ENCODE data around the gene SCGB1C1.

The SCGB1C1 gene

DNA sequence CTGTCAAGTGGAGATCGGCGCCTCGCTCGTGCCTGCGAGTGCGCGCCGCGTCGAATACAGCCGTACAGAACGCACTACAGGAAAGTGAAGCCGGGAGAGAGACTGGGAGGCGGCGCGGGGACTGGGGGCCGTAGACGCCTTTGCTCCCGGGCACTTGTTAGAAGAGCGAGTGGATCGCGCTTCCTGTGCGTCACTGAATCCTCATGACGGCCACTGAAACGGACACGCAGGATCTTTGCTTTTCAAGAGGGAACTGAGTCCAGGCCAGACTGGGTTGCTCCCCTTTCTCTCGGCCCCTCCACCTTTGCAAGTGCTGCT is 14.9 kb downstream of the SCGB1C1 start:
- DNase-seq (ENCODE audit: insufficient read length, low spot score) (no peak), FAIRE-seq (no peak)

DNA sequence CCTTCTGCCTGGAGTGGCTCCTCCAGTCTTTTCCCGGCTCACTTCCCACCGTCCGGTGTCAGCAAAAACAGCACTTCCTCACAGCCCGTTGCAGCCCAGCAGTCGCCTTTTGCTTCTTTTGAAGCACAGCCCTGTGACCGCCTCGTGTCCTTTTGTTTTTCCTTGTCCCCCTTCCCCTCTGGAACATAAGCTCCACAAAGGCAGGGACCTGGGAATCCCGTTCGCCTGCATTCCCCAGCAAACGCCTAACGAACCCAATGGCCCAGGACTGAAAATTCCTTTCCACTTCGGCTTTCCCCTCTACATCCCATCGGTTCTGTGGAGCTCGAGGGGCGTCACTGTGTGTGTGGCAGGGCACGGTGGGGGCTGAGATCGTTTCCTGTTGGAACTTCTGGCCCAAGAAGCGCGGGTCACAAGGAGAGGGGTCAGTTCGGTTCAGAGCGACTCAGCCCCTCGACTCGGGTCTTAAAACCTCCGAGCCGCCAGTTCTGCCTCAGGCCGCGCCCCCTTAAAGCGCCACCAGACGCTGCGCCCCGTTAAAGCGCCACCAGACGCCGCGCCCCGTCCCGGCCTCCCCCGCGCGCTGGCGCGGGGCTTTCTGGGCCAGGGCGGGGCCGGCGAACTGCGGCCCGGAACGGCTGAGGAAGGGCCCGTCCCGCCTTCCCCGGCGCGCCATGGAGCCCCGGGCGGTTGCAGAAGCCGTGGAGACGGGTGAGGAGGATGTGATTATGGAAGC is 15.5 kb downstream of the SCGB1C1 start:
- peak; percentile 61 for DNase-seq (ENCODE audit: insufficient read length, low spot score)
- TF ChIP-seq, protein P1, sequence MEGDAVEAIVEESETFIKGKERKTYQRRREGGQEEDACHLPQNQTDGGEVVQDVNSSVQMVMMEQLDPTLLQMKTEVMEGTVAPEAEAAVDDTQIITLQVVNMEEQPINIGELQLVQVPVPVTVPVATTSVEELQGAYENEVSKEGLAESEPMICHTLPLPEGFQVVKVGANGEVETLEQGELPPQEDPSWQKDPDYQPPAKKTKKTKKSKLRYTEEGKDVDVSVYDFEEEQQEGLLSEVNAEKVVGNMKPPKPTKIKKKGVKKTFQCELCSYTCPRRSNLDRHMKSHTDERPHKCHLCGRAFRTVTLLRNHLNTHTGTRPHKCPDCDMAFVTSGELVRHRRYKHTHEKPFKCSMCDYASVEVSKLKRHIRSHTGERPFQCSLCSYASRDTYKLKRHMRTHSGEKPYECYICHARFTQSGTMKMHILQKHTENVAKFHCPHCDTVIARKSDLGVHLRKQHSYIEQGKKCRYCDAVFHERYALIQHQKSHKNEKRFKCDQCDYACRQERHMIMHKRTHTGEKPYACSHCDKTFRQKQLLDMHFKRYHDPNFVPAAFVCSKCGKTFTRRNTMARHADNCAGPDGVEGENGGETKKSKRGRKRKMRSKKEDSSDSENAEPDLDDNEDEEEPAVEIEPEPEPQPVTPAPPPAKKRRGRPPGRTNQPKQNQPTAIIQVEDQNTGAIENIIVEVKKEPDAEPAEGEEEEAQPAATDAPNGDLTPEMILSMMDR (IDR thresholded peaks at IDR 0.05; ENCODE audit: insufficient read depth, missing control alignments) = no peak
- FAIRE-seq = no peak

More for the DNA sequence above, 14.9 kb downstream of the SCGB1C1 start:
- TF ChIP-seq, protein P1 (IDR thresholded peaks at IDR 0.05; ENCODE audit: insufficient read depth, missing control alignments) = no peak

DNA sequence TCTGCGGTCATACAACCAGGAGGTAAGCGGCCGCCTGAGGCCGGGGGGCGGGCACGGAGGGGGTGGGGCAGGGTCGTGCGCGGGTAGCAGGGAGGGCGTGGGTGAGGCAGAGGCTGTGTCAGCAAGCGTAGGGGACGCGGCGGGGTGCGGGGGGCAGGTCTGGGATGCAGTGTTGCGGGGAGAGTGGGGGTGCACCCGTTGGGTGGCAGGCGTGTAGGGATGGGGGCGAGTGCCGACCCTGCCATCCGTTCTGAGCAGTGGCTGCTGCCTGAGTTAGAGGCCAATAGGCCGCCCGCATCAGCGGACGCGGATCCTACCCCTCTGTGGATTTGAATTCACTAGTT is 16.0 kb downstream of the SCGB1C1 start:
- FAIRE-seq (no peak), DNase-seq (ENCODE audit: insufficient read length, low spot score) (no peak)
- TF ChIP-seq, protein P1 (IDR thresholded peaks at IDR 0.05; ENCODE audit: insufficient read depth, missing control alignments) = no peak

DNA sequence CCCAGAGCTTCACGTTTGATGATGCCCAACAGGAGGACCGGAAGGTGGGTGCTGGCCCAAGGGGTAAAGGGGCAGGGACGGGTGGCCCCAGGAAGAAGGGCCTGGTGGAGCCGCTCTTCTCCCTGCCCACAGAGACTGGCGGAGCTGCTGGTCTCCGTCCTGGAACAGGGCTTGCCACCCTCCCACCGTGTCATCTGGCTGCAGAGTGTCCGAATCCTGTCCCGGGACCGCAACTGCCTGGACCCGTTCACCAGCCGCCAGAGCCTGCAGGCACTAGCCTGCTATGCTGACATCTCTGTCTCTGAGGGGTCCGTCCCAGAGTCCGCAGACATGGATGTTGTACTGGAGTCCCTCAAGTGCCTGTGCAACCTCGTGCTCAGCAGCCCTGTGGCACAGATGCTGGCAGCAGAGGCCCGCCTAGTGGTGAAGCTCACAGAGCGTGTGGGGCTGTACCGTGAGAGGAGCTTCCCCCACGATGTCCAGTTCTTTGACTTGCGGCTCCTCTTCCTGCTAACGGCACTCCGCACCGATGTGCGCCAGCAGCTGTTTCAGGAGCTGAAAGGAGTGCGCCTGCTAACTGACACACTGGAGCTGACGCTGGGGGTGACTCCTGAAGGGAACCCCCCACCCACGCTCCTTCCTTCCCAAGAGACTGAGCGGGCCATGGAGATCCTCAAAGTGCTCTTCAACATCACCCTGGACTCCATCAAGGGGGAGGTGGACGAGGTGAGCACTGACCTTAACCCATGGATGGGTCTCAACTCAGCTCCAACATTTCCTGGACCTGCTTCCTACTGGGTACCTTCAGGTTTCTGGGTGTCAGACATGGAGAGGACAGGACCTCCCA is 16.6 kb downstream of the SCGB1C1 start:
- FAIRE-seq (no peak), DNase-seq (ENCODE audit: insufficient read length, low spot score) (no peak)
- TF ChIP-seq, protein P1 (IDR thresholded peaks at IDR 0.05; ENCODE audit: insufficient read depth, missing control alignments) = no peak

DNA sequence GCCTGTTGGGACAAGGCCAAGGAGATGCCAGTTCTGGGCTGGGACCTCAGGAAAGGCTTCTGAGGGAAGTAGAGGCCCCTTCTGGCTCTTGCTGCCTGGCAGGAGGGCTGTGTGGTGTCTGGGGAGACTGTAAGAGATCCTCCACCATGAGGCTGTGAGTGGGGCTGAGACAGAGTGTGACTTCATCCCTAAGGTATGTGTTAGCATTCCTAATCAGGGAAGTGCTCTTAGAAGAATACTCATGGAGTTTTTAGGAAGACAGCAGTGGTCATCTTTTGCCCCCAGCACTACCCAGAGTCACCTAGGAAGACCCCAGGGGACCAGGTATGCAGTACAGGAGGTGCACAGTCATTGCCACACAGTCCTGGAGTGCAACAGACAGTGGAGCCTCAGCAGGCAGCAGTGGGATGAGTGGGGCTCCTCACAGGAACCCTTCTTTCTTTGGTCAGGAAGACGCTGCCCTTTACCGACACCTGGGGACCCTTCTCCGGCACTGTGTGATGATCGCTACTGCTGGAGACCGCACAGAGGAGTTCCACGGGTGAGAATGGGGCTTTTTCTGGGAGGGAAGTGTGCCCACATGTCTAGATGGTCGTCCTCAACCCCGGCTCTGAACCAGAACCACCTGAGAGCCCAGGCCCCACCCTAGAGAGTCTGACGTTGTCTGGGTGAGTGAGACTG is 17.4 kb downstream of the SCGB1C1 start:
- TF ChIP-seq, protein P1 (IDR thresholded peaks at IDR 0.05; ENCODE audit: insufficient read depth, missing control alignments) = no peak
- FAIRE-seq (no peak), DNase-seq (ENCODE audit: insufficient read length, low spot score) (no peak)

DNA sequence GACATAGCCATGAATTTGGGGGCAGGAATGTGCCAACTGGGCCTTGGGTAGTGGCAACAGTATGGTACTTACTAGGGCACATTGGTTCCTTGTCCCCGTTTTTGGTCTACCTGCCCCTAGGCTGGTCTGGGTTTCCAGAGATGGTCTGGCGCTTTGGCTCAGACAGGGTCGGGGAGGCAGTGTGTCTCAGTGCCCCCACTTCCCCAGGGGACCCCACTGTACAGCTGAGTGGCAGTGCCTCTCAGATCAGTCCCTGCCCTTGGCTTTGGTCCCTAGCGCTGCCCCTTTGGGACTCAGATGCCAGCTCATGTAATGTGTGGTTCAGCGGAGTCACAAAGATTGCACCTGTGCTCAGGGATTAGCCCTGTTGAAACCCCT is 17.9 kb downstream of the SCGB1C1 start:
- no peak for FAIRE-seq

More for the DNA sequence above, 17.9 kb downstream of the SCGB1C1 start:
- TF ChIP-seq, protein P1 (IDR thresholded peaks at IDR 0.05; ENCODE audit: insufficient read depth, missing control alignments) = no peak
- DNase-seq (ENCODE audit: insufficient read length, low spot score) = no peak
